ENCODE measurements around the gene KRT33B. TPM values are rescaled to one million over a fixed set of nuclear protein-coding genes. Genes with fewer than 3 reads are reported as not detected.

KRT33B gene
- total and polyA plus RNA-seq, 10 of the 15 experiments (the other 5 are each of a cell fraction or from before 2014, with no cell fraction given): not detected

DNA sequence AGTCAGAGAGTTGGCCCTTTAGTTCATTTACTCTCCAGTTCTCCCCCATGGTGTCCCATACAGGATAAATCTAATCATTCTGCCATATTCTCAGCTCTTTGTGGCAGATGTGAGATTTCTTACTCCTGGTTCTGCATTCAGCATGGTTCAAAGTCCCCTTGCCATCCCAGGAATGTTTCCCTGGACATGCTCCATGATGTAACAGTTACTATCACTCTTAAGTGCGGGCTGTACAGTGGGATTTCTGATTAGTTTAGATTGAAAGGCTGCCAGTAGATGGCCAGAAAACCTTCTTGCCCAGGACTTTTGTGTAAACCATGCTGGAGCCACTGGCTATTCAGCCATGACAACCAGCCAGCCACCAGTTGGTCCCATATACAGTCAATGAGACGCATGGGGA is 44.4 kb upstream of the KRT33B start:
- TF ChIP-seq KAT2A (conservative IDR thresholded peaks at IDR 0.05; ENCODE audit: control insufficient read depth, low read depth, low read length): no peak
- no peak for TF ChIP-seq POLR2A (IDR thresholded peaks at IDR 0.05; ENCODE audit: low read depth, low read length)
- TF ChIP-seq LARP7 (IDR thresholded peaks at IDR 0.05): no peak
- no peak for TF ChIP-seq CEBPB (IDR thresholded peaks at IDR 0.05; ENCODE audit: borderline replicate concordance in 1 of 2, low read depth in 2 of 2, low read length in 2 of 2)
- no peak for TF ChIP-seq TCF12 (IDR thresholded peaks at IDR 0.05; ENCODE audit: low read depth, low read length)
- TF ChIP-seq EGR1 (IDR thresholded peaks at IDR 0.05; ENCODE audit: borderline replicate concordance in 1 of 2, low read depth in 2 of 2, low read length in 2 of 2): no peak
- TF ChIP-seq ZBED1 (IDR thresholded peaks at IDR 0.05; ENCODE audit: borderline replicate concordance): no peak
- no peak for TF ChIP-seq SP1 (IDR thresholded peaks at IDR 0.05; ENCODE audit: low read depth, low read length)
- TF ChIP-seq KDM1A (IDR thresholded peaks at IDR 0.05; ENCODE audit: borderline replicate concordance): no peak
- TF ChIP-seq, protein P1, sequence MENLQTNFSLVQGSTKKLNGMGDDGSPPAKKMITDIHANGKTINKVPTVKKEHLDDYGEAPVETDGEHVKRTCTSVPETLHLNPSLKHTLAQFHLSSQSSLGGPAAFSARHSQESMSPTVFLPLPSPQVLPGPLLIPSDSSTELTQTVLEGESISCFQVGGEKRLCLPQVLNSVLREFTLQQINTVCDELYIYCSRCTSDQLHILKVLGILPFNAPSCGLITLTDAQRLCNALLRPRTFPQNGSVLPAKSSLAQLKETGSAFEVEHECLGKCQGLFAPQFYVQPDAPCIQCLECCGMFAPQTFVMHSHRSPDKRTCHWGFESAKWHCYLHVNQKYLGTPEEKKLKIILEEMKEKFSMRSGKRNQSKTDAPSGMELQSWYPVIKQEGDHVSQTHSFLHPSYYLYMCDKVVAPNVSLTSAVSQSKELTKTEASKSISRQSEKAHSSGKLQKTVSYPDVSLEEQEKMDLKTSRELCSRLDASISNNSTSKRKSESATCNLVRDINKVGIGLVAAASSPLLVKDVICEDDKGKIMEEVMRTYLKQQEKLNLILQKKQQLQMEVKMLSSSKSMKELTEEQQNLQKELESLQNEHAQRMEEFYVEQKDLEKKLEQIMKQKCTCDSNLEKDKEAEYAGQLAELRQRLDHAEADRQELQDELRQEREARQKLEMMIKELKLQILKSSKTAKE (IDR thresholded peaks at IDR 0.05; ENCODE audit: low read depth, poor library complexity, severe bottlenecking): no peak
- no peak for TF ChIP-seq RELA (IDR thresholded peaks at IDR 0.05; ENCODE audit: borderline replicate concordance, partially characterized antibody)
- no peak for TF ChIP-seq NFXL1 (IDR thresholded peaks at IDR 0.05; ENCODE audit: borderline replicate concordance)
- TF ChIP-seq ZSCAN29 (IDR thresholded peaks at IDR 0.05): no peak
- Histone ChIP-seq H3K4me3 (no peak overlapping the region), H3K9me3 (replicated peaks; ENCODE audit: control insufficient read depth, insufficient read depth, low read length) (no peaks in the 10 kb centered on the region), H3K4me1 (ENCODE audit: control insufficient read depth, insufficient read depth, low read length) (no peaks in the 10 kb centered on the region), H4K20me1 (ENCODE audit: control insufficient read depth, insufficient read depth) (no peaks in the 10 kb centered on the region), H3K27ac (ENCODE audit: control insufficient read depth, insufficient read depth) (no peak overlapping the region), H3K9ac (ENCODE audit: control insufficient read depth, insufficient read depth, low read length) (no peak overlapping the region), H3K4me2 (ENCODE audit: control insufficient read depth, insufficient read depth) (no peak overlapping the region), H3K79me2 (ENCODE audit: control insufficient read depth, insufficient read depth, low read length) (no peaks in the 10 kb centered on the region), H3K27me3 (replicated peaks in 1 of 2; ENCODE audit: control insufficient read depth in 2 of 2, insufficient read depth in 2 of 2, low read length in 1 of 2) (peaks cover 0 to 2% of the 10 kb centered on the region in 2 experiments; a peak in 1 of 4 replicates), H2AFZ (ENCODE audit: control insufficient read depth, low read depth, low read length) (no peak overlapping the region), H3K36me3 (ENCODE audit: control insufficient read depth in 2 of 2, insufficient read depth in 2 of 2, low read length in 1 of 2) (no peaks in the 10 kb centered on the region)
- DNase-seq (ENCODE audit: low read depth, low spot score) (no peak), ATAC-seq (no peak), FAIRE-seq (no peak)
- CTCF ChIA-PET: interaction anchor here (0.6 to 1.4 kb wide), 3 partner anchors 10 to 18 kb away, joined by 3 to 6 read pairs (median 4); no protein-coding TSS in a partner anchor
- BruUV-seq (replicated peaks): no TSS peak
- in situ Hi-C loops (cut with MboI) (no loop called here), intact Hi-C loops (cut with micrococcal nuclease; ENCODE audit: unreplicated experiment) (no loop called here)
- POLR2A ChIA-PET: no interaction called here
- RAD21 ChIA-PET (ENCODE audit: unreplicated experiment): no interaction called here
- 25% methylated on average over 2 of the region's 2 CpGs for WGBS (ENCODE audit: insufficient coverage, insufficient replicate concordance, low lambda C conversion rate, missing lambda C conversion rate)
- SMC1A ChIA-PET (ENCODE audit: uncharacterized antibody, unreplicated experiment): interaction anchor here (0.9 kb wide), 1 partner anchor 74 kb away, joined by 4 read pairs; no protein-coding TSS in a partner anchor

All from GM12878 (cell line).